HG03025 (cell line): Measurements from ENCODE around the gene ARID3B.
A peak's percentile ranks its signal among the peaks of the same experiment; 100 is the strongest.

Source experiments
- ATAC-seq: cut with Tn5 transposase; IDR thresholded peaks from one replicate; pipeline ENCODE4 v1.9.1; 2021; ENCODE audit warnings: mild to moderate bottlenecking, moderate library complexity; ENCODE audit not compliant: unreplicated experiment, low FRiP score

Gene ARID3B

DNA sequence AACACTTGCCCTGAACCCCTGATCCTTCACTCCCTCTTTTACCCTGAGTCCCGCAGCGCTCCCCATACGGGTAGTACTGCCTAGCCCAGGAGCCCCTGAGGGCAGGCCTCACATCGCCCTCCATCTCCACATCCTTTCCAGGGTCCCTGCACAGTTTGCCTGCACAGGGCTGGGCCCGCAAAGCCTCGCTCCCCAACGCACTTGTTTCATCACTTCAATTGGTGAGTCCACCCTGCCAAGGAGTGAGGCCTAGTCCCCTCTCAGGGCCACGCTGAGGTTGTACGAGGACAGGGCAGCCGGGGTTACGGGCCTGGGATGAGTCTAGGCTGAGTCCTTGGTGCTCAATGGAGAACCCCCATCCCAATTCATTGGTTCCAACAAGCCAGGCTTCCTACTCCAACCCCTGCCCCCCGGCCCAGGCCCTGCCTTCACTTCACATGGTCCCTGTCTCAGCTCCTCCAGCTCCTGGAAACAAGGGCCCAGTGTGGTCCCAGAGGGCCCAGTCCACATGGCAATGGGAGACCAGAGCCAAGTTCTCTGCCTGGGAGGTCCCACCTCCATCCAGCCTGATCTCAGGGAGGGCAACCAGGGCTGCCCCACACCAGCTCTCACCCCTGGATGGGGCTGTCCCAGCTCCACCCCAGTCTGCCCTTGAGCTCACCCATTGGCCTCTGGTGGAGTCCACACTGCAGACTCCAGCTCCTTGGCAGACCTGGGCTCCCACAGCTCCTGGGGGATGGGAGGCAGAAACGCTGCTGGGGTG, 62.2 kb downstream of the ARID3B start:
- ATAC-seq = no peak

DNA sequence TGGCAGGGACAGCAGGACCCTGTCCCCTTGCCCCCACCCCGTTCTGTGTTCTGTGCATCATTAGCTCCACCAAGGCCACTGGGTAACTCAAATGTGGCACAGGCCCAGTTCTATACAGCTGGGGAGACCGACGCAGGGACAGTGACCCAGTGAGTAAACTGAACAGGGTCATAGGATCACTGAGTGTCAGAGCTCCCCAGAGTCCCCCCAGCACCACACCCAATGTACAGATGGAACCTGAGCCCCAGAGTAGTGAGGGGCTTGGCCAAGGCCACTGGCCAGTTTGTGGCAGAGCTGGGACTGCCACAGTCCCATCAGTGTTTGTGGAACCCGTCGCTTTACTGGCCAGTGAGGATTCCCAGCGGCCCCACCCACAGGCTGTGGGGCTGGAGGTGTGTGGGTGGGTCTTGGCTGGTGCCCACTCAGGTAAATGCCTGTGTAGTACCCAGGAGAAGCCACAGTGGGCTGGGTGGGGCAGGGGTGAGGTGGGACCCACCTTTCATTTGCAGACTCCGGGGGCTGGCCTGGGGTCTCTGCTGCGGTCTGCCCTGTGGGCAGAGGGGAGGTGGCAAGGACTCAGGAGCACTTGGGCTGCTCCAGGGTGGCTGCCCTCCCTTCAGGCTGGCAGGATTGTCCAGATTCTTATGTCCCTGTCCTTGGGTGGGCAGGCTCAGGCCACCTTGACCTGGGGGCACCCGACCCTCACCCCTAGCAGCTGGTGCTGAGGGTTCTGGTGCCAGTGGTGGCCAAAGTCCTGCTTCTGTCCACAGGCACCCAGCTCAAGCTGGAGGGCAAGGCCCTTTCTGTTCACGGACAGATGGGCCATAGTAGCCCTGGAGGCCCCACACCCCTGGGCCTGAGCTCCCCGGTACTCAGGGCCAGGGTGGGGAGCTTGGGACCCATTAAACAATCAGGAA, 63.0 kb downstream of the ARID3B start:
- no peak for ATAC-seq

DNA sequence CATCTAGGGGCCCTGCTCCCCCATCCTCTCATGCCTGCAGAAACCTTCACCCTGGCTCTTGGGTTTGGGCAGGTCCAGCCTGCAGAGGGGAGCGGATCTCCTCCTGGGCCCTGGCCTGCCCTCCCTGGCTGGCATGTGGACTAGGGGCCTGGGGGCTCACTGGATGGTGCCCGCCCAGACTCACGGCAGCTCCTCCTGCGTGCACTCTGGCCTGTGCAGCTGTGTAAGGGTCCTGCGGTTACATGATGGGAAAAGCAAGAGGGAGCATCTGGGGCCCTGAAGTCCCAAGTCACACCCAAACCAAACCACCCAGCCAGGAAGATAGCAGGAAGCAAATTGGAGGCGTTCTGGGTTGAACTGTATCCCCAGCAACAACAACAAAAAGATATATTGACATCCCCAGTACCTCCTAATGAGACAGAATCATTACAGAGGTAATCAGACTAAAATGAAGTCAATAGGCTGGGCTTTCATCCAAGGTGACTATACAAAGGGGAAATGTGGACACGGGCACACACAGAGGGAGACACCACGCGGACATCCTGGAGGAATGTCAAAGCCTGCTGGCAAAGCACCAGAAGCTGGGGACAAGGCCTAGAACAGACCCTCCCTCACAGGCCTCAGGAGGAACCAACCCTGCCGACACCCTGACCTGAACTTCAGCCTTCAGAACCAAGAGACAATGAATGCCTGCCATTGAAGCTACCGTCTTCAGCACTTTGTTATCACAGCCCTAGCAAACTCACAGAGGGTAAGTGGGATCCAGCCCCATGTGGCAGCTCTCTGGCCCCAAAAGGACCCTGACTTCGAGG, 64.2 kb downstream of the ARID3B start:
- ATAC-seq = no peak

DNA sequence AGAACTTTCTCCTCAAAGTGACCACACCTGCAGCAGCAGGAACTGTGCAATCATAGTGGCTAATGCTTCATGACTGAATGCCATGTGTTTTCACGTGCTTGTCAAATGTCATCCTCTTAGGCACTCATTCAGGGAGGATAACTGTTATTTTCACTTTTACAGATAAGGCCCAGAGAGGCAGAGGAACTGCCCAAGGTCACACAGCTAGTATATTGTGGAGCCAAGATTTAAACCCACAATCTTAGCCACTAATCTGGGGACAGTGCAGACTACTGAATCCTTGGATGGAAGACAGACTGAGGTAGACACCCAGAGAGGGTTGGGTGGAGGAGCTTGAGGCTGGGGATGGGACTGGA, 64.8 kb downstream of the ARID3B start:
- no peak for ATAC-seq

- no peak for ATAC-seq
Observed at GRCh38 chr15:74608786-74609185, 67.8 kb downstream of the ARID3B start.

- no peak for ATAC-seq
Observed at GRCh38 chr15:74609938-74610301, 68.9 kb downstream of the ARID3B start.

DNA sequence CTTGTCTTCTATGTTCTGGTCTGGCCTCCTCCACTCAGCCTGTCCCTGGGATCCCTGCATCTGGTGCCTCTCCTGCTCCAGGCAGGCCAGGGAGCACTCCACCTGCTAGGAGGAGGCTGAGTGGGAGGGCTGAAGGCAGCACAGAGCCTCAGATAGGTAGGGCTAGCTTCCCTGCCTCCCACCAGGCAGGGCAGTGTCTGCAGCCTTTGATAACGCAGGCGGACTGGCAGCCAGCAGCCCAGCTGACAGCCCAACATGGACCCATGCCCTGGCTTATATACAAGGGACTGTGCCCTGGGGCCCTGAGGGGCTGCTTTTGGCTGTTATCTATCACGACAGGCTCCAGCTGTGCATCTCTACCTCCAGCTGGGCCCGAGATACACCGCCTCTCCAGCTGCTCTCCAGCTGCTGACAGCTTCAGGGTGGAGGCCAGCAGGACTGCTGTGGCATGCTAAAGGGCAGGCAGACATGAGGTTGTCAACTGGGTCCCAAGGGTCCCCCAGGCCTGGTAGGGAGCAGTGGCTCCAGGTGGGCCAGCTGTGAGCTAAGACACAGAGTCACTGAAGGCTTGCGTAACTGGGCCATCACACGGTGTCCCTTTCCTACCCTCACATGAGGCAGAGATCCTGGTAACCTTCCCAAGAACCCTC, 69.4 kb downstream of the ARID3B start:
- no peak for ATAC-seq

DNA sequence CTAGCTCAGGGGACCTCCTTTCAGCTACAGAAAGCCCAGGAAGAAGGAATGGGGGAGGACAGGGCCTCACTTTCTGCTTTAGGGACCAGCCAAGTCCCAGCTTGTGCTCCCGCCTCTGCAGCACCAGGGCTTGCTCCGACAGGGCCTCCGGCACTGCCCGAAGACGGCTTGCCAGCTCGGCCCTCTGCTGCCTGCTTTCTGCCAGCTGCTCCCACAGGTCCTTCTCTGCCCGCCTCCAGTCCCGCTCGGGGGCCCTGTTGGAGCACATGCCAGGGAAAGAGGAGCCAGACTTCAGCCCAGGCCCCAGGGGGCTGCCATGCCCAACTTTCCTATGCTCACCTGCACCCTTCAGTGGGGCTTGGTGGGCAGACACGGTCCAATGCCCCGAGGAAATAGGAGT, 70.3 kb downstream of the ARID3B start:
- no peak for ATAC-seq

DNA sequence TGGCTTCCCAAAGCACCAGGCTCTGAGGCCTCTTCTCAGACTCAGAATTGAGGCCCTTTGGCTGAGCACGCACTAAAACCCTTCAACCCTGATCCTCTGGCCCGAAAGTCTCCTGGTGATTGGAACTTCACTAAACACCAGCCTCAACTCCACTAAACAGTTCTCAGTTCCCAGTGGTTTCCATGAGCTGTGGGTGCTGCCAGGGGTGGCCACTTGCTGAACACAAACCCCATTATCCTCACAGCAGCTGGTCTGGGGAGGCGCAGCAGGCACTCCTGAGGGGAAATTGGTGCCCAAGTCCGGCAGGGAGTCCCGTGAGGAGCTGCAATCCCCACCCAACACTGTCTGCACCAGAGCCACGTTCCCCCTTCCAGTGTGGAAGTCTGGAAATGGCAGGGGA, 70.8 kb downstream of the ARID3B start:
- no peak for ATAC-seq

- ATAC-seq = no peak
Observed at GRCh38 chr15:74612677-74613076, 71.7 kb downstream of the ARID3B start.

DNA sequence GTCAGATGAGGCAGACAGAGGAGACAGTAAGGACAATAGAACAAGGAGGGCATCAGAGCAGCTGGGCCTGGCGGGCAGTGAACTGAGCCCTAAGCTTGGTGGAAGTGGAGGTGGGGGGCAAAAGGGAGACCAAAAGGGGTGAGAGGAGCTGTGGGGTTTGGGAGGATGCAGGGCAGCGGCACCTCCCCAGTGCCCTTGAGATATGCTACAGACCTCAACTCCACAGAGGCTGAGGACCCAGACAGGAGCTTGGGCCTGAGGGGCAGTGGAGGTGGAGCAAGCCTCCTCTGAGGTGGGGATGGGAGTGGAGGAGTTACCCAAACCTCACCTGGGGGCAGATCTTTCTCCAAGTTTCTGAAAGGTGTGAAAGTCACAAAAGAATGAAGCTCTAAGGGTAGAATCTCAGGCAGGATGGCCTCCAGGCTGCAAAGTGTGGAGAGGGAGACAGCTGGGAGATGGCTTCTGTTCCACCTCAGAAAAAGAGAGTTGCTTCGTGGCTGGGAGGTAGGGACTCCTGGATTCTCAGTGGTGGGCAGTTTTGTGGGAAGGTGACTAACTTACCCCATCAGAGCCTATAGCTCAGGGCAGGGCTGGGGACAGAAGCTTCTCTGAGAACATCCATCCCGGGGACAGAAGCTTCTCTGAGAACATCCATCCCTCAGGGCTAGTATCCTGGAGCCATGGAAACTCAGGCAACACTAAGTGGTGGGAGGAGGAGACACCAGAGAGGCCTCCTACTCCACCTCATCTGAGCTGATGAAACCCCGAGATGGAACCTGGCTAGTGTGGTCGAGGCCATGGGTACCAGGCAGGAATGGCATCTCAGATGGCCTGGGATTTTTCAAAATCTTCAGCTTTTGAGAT, 72.3 kb downstream of the ARID3B start:
- no peak for ATAC-seq

- ATAC-seq = no peak
Observed at GRCh38 chr15:74613953-74614743, 73.1 kb downstream of the ARID3B start.

DNA sequence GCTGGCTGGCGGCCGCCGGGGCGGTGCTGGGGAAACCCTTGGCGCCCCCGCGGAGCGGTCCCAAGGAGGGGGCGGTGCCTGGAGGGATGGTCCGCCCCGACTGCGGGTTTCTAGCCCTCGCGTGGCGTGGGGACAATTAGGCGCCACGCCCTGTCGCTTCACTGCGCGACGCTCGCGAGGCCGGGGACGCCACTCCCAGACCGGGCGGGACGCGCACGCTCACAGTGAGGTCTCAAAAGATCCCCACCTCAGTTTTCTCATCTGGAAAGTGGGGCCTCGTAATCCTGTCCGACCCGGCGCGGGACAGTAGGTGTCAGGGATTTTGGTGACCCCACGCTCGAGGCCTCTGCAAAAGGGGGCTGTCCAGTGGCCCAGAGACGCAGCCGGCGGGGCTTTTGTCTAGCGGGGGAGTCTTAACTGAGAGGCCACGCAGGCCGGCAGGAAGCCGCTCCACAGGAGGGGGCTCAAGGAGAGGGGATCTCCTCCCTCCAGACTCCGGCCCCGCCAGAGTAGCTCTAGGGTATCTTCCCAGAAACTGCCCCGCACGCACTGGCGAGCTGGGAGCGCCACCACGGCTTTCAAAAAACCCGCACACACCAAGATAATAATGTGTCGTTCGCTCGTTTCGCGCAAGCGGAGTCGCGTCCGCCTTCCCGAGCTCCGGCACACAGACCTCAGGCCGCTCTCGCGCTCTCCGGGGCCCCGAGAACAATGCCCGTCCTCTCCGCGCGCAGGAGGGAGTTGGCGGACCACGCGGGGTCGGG, 73.9 kb downstream of the ARID3B start:
- peak; percentile 44 for ATAC-seq

DNA sequence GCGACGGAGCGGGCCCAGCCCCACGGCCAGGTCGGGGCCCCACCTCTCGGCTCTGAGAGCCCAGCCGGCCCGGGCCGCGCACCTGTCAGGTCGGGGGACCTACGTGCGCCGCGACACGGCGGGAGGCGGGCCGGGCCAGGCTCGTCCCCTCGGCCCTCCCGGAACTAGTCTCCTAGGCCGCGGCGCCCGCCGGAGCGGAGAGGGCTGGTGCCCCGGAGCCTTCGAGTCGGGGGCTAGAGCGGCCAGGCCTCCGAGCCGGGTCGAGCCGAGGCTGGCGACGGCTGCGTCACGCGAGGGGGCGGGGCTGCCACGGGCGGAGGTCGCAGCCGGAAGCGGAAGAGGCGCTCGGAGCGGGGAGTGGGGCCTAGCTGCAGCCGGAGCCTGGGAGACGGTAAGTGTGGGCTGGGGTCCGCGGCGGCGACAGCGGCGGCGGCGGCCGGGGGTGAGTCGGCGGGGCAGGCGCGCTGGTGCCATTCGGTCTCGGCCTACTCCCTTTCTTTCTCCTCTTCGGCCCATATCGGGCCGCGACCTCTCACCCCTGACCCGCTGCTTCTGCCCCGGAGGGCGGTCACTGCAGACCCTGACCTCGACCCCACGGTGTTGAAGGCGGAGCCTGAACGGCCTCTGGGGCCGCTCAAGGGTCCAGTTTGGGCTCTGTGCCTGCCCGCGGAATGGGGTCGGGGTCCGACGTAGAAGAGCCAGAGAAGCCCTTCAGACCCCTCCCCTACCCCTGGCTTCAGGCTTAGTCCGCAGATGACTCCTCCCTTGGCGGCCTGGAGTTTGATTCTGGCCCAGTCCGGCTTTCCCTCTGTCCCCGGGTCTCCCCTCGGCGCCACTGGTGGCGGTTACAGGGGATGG, 74.7 kb downstream of the ARID3B start, which contains the start of gene CLK3:
TSS of gene CLK3 (plus strand) at position 329 of the 858 bp plus-strand sequence. CDS start 3,361 bp downstream, outside the sequence.
- peak; percentile 69 for ATAC-seq

- ATAC-seq = no peak
Observed at GRCh38 chr15:74616366-74616939, 75.4 kb downstream of the ARID3B start.

GRCh38 chr15:74616996-74617395, 76.0 kb downstream of the ARID3B start:
- no peak for ATAC-seq
